GM12878 (cell line): ENCODE results near the gene ZNF280D.

Experiments
- CBX3 ChIP-seq: fragments of 200-600 bp; sonication (generic); IDR thresholded peaks from 2 replicates; pipeline ENCODE4 v1.6.1; 2016; ENCODE audit warnings: low read depth, borderline replicate concordance
- CREB1 ChIP-seq: IDR thresholded peaks from 2 replicates; pipeline ENCODE4 v1.6.1; 2012; ENCODE audit warnings: low read depth, mild to moderate bottlenecking, inconsistent platforms
- CTCF ChIP-seq, 3 experiments: IDR thresholded peaks in 2 of 3; conservative IDR thresholded peaks in 1 of 3; 2 replicates each; pipeline ENCODE4 v1.5.1; 2011; ENCODE audit warnings: low read depth in 3 of 3, low read length in 3 of 3, mild to moderate bottlenecking in 3 of 3, control low read depth in 2 of 3, moderate library complexity in 2 of 3, inconsistent platforms in 1 of 3, mixed read lengths in 1 of 3; ENCODE audit not compliant: control insufficient read depth in 2 of 3, insufficient read depth in 1 of 3; ENCODE audit errors: extremely low read depth in 1 of 3
- POLR2A ChIP-seq: IDR thresholded peaks from 2 replicates; pipeline ENCODE4 v1.6.1; 2011; ENCODE audit warnings: low read depth, mild to moderate bottlenecking, low read length

GRCh38 chr15:56778761-56779160, 45.5 kb upstream of the ZNF280D start:
- TF ChIP-seq POLR2A (no peak), CTCF (IDR thresholded peaks at IDR 0.05 in 2 of 3, conservative IDR thresholded peaks at IDR 0.05 in 1 of 3; ENCODE audit: control insufficient read depth in 2 of 3, extremely low read depth in 1 of 3, insufficient read depth in 1 of 3, low read depth in 3 of 3, low read length in 3 of 3) (no peak), CBX3 (no peak), CREB1 (no peak)
